ENCODE data around the gene PRKAA1.
A peak's percentile ranks its signal among the peaks of the same experiment; 100 is the strongest.
"Not testable (repeated sequence)": the region's sequence is repeated elsewhere in the genome, so short reads cannot be mapped to it uniquely, and the experiment has no call there.

The PRKAA1 gene

GRCh38 chr5:40831346-40832210, 33.4 kb upstream of the PRKAA1 start:
- Histone ChIP-seq H3K36me3 (ENCODE audit: control insufficient read depth, insufficient read depth, low read length) (peaks cover 74% of the 10 kb centered on the region), H3K27me3 (ENCODE audit: control insufficient read depth, insufficient read depth, low read length) (no peaks in the 10 kb centered on the region), H3K4me3 (ENCODE audit: low read depth, low read length) (no peak overlapping the region), H3K4me1 (ENCODE audit: control insufficient read depth, insufficient read depth, low read length) (peaks cover 12% of the 10 kb centered on the region), H3K9ac (ENCODE audit: low read depth, low read length) (peak overlapping the region; percentile 28), H3K9me3 (ENCODE audit: control insufficient read depth, insufficient read depth, low read length) (no peaks in the 10 kb centered on the region)

DNA sequence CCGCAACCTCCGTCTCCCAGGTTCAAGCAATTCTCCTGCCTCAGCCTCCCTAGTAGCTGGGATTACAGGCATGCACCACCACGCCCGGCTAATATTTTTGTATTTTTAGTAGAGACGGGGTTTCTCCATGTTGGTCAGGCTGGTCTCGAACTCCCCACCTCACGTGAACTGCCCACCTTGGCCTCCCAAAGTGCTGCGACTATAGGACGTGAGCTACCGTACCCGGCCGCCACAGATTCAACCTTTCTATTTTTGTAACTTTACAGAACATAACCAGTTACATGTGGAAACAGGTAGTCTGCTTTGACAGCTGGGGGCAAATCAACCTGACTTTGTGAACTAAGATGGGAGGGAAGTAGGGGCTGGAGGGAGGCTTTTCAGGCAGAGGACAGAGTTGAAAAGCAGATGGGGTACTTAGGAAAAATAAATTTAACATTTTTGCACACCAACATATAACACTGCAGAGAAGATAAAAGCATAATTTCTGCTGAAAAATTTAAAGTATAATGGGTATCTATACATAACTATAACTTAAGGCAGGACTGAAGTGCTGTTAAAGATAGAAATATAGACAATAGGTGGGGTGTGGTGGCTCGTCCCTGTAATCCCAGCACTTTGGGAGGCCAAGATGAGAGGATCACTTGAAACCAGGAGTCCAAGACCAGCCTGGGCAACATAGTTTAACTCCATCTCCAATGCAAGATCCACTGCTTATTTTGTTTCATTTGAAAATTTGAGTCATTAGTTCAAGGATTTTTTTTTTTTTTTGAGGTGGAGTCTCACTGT, 31.8 kb upstream of the PRKAA1 start:
- Histone ChIP-seq H3K9me3 (ENCODE audit: control insufficient read depth, insufficient read depth, low read length) (no peaks in the 10 kb centered on the region), H3K4me3 (ENCODE audit: low read depth, low read length) (no peak overlapping the region), H3K27me3 (ENCODE audit: control insufficient read depth, insufficient read depth, low read length) (no peaks in the 10 kb centered on the region), H3K4me1 (ENCODE audit: control insufficient read depth, insufficient read depth, low read length) (peaks cover 10% of the 10 kb centered on the region), H3K36me3 (ENCODE audit: control insufficient read depth, insufficient read depth, low read length) (peaks cover 77% of the 10 kb centered on the region), H3K9ac (ENCODE audit: low read depth, low read length) (no peak overlapping the region)

- Histone ChIP-seq H3K36me3 (ENCODE audit: control insufficient read depth, insufficient read depth, low read length) (peaks cover 69% of the 10 kb centered on the region), H3K9me3 (ENCODE audit: control insufficient read depth, insufficient read depth, low read length) (no peaks in the 10 kb centered on the region), H3K9ac (ENCODE audit: low read depth, low read length) (peak overlapping the region; percentile 30), H3K4me3 (ENCODE audit: low read depth, low read length) (no peak overlapping the region), H3K27me3 (ENCODE audit: control insufficient read depth, insufficient read depth, low read length) (no peaks in the 10 kb centered on the region), H3K4me1 (ENCODE audit: control insufficient read depth, insufficient read depth, low read length) (peaks cover 10% of the 10 kb centered on the region)
These were observed 30.8 kb upstream of the PRKAA1 start for GRCh38 chr5:40828690-40829661.

GRCh38 chr5:40828021-40828631, 30.0 kb upstream of the PRKAA1 start:
- Histone ChIP-seq H3K9ac (ENCODE audit: low read depth, low read length) (no peak overlapping the region), H3K9me3 (ENCODE audit: control insufficient read depth, insufficient read depth, low read length) (no peaks in the 10 kb centered on the region), H3K4me1 (ENCODE audit: control insufficient read depth, insufficient read depth, low read length) (peaks cover 9% of the 10 kb centered on the region), H3K27me3 (ENCODE audit: control insufficient read depth, insufficient read depth, low read length) (no peaks in the 10 kb centered on the region), H3K4me3 (ENCODE audit: low read depth, low read length) (no peak overlapping the region), H3K36me3 (ENCODE audit: control insufficient read depth, insufficient read depth, low read length) (peaks cover 61% of the 10 kb centered on the region)

DNA sequence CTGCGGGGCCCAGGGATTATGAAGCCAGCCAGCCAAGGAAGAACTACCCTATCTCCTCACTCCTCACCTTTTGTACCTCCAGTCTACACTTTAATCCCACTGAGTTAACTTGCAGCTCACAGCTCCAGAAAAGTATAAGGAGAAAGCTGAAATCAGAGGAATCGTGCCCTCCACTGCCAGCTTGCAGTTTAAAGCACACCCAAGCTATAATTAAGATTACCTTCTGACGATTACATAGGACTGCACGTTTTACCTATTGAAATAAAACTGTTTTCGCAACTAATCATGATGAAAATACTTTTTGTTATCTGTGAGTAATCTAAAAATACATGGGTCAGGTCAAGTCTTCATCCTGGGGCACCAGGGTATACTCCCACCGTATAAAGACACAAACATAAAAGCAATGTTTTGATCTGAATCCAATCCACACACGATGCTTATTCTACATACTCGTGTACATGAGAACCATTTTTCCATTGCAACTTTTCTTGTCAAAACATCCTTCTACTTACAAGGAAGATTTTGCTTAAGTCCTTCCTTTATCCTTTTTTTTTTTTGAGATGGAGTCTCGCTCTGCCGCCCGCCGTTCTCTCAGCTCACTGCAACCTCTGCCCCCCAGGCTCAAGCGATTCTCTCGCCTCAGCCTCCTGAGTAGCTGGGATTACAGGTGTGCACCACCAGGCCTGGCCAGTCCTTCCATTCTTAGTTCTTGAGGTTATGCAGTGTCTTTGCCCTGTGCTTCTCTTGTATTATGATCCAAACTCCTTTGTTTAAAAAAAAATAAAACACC, 29.2 kb upstream of the PRKAA1 start:
- Histone ChIP-seq H3K27me3 (ENCODE audit: control insufficient read depth, insufficient read depth, low read length) (no peaks in the 10 kb centered on the region), H3K4me3 (ENCODE audit: low read depth, low read length) (no peak overlapping the region), H3K9me3 (ENCODE audit: control insufficient read depth, insufficient read depth, low read length) (no peaks in the 10 kb centered on the region), H3K36me3 (ENCODE audit: control insufficient read depth, insufficient read depth, low read length) (peaks cover 53% of the 10 kb centered on the region), H3K4me1 (ENCODE audit: control insufficient read depth, insufficient read depth, low read length) (peaks cover 5% of the 10 kb centered on the region), H3K9ac (ENCODE audit: low read depth, low read length) (no peak overlapping the region)

GRCh38 chr5:40826489-40827187, 28.5 kb upstream of the PRKAA1 start:
- H3K36me3 ChIP-seq (ENCODE audit: control insufficient read depth, insufficient read depth, low read length), result peaks cover 46% of the 10 kb centered on the region
- H3K4me1 ChIP-seq (ENCODE audit: control insufficient read depth, insufficient read depth, low read length), result peaks cover 3% of the 10 kb centered on the region
- no peaks in the 10 kb centered on the region for H3K27me3 ChIP-seq (ENCODE audit: control insufficient read depth, insufficient read depth, low read length)
- H3K4me3 ChIP-seq (ENCODE audit: low read depth, low read length), result no peak overlapping the region
- H3K9ac ChIP-seq (ENCODE audit: low read depth, low read length), result no peak overlapping the region
- H3K9me3 ChIP-seq (ENCODE audit: control insufficient read depth, insufficient read depth, low read length), result no peaks in the 10 kb centered on the region

- not testable (repeated sequence) for H3K9ac ChIP-seq (ENCODE audit: low read depth, low read length); H3K4me3 ChIP-seq (ENCODE audit: low read depth, low read length); H3K4me1 ChIP-seq (ENCODE audit: control insufficient read depth, insufficient read depth, low read length); H3K27me3 ChIP-seq (ENCODE audit: control insufficient read depth, insufficient read depth, low read length); H3K9me3 ChIP-seq (ENCODE audit: control insufficient read depth, insufficient read depth, low read length)
- H3K36me3 ChIP-seq (ENCODE audit: control insufficient read depth, insufficient read depth, low read length), result peaks cover 35% of the 10 kb centered on the region
These were observed 27.4 kb upstream of the PRKAA1 start for GRCh38 chr5:40825461-40826043.

- Histone ChIP-seq H3K36me3 (ENCODE audit: control insufficient read depth, insufficient read depth, low read length) (peaks cover 16% of the 10 kb centered on the region), H3K9me3 (ENCODE audit: control insufficient read depth, insufficient read depth, low read length) (no peaks in the 10 kb centered on the region), H3K9ac (ENCODE audit: low read depth, low read length) (no peak overlapping the region), H3K27me3 (ENCODE audit: control insufficient read depth, insufficient read depth, low read length) (no peaks in the 10 kb centered on the region), H3K4me1 (ENCODE audit: control insufficient read depth, insufficient read depth, low read length) (no peaks in the 10 kb centered on the region), H3K4me3 (ENCODE audit: low read depth, low read length) (no peak overlapping the region)
These were observed 25.3 kb upstream of the PRKAA1 start for GRCh38 chr5:40823459-40823858.

GRCh38 chr5:40813698-40814281, 15.6 kb upstream of the PRKAA1 start:
- no peaks in the 10 kb centered on the region for H3K27me3 ChIP-seq (ENCODE audit: control insufficient read depth, insufficient read depth, low read length)
- H3K4me1 ChIP-seq (ENCODE audit: control insufficient read depth, insufficient read depth, low read length), result no peaks in the 10 kb centered on the region
- no peaks in the 10 kb centered on the region for H3K36me3 ChIP-seq (ENCODE audit: control insufficient read depth, insufficient read depth, low read length)
- H3K4me3 ChIP-seq (ENCODE audit: low read depth, low read length), result no peak overlapping the region
- H3K9me3 ChIP-seq (ENCODE audit: control insufficient read depth, insufficient read depth, low read length), result no peaks in the 10 kb centered on the region
- no peak overlapping the region for H3K9ac ChIP-seq (ENCODE audit: low read depth, low read length)

- Histone ChIP-seq H3K9me3 (ENCODE audit: control insufficient read depth, insufficient read depth, low read length) (no peaks in the 10 kb centered on the region), H3K4me3 (ENCODE audit: low read depth, low read length) (no peak overlapping the region), H3K27me3 (ENCODE audit: control insufficient read depth, insufficient read depth, low read length) (no peaks in the 10 kb centered on the region), H3K4me1 (ENCODE audit: control insufficient read depth, insufficient read depth, low read length) (peaks cover 5% of the 10 kb centered on the region), H3K9ac (ENCODE audit: low read depth, low read length) (no peak overlapping the region), H3K36me3 (ENCODE audit: control insufficient read depth, insufficient read depth, low read length) (no peaks in the 10 kb centered on the region)
These were observed 14.0 kb upstream of the PRKAA1 start for GRCh38 chr5:40812125-40812524.

Data from iPS-15b (cell line).